ENCODE data around the gene HLA-B.
"Not testable (repeated sequence)": the region's sequence is repeated elsewhere in the genome, so short reads cannot be mapped to it uniquely, and the experiment has no call there.

The HLA-B gene

GRCh38 chr6:31400467-31401289 is 43.7 kb upstream of the HLA-B start:
- no peaks in the 10 kb centered on the region for H3K27me3 ChIP-seq (ENCODE audit: insufficient read depth, low read depth, severe bottlenecking)
- no peak overlapping the region for H3K27ac ChIP-seq
- H3K36me3 ChIP-seq: no peaks in the 10 kb centered on the region
- DNase-seq: no peak
- H3K4me3 ChIP-seq (ENCODE audit: low read depth, low read length): no peak overlapping the region
- TF ChIP-seq CTCF (IDR thresholded peaks at IDR 0.05; ENCODE audit: low read depth, low read length): no peak
- H3K9me3 ChIP-seq (ENCODE audit: severe bottlenecking): peaks cover 28% of the 10 kb centered on the region

- TF ChIP-seq CTCF (IDR thresholded peaks at IDR 0.05; ENCODE audit: low read depth, low read length): no peak
- DNase-seq: no peak
- H3K27ac ChIP-seq: no peak overlapping the region
- H3K27me3 ChIP-seq (ENCODE audit: insufficient read depth, low read depth, severe bottlenecking): no peaks in the 10 kb centered on the region
- H3K36me3 ChIP-seq: no peaks in the 10 kb centered on the region
- no peak overlapping the region for H3K4me3 ChIP-seq (ENCODE audit: low read depth, low read length)
- H3K9me3 ChIP-seq (ENCODE audit: severe bottlenecking): peaks cover 28% of the 10 kb centered on the region
These were observed 42.8 kb upstream of the HLA-B start for GRCh38 chr6:31399589-31400466.

- Histone ChIP-seq H3K4me3 (ENCODE audit: low read depth, low read length) (no peak overlapping the region), H3K27ac (no peak overlapping the region), H3K36me3 (no peaks in the 10 kb centered on the region), H3K9me3 (ENCODE audit: severe bottlenecking) (peaks cover 28% of the 10 kb centered on the region), H3K27me3 (ENCODE audit: insufficient read depth, low read depth, severe bottlenecking) (no peaks in the 10 kb centered on the region)
- DNase-seq: no peak
- TF ChIP-seq CTCF (IDR thresholded peaks at IDR 0.05; ENCODE audit: low read depth, low read length): no peak
These were observed 41.0 kb upstream of the HLA-B start for GRCh38 chr6:31397901-31398525.

GRCh38 chr6:31397153-31397499 is 40.1 kb upstream of the HLA-B start:
- peaks cover 28% of the 10 kb centered on the region for H3K9me3 ChIP-seq (ENCODE audit: severe bottlenecking)
- H3K36me3 ChIP-seq; H3K27ac ChIP-seq; H3K4me3 ChIP-seq (ENCODE audit: low read depth, low read length); H3K27me3 ChIP-seq (ENCODE audit: insufficient read depth, low read depth, severe bottlenecking); DNase-seq: not testable (repeated sequence)

- DNase-seq: peak; percentile 89
- no peak overlapping the region for H3K27ac ChIP-seq
These were observed 39.6 kb upstream of the HLA-B start for GRCh38 chr6:31396422-31397152.

More at GRCh38 chr6:31396422-31397152, 39.6 kb upstream of the HLA-B start:
- Histone ChIP-seq H3K27me3 (ENCODE audit: insufficient read depth, low read depth, severe bottlenecking) (no peaks in the 10 kb centered on the region), H3K4me3 (ENCODE audit: low read depth, low read length) (no peak overlapping the region), H3K36me3 (no peaks in the 10 kb centered on the region), H3K9me3 (ENCODE audit: severe bottlenecking) (peaks cover 28% of the 10 kb centered on the region)
- peak; percentile 92 for TF ChIP-seq CTCF (IDR thresholded peaks at IDR 0.05; ENCODE audit: low read depth, low read length)
